DND-41 (cell line): ENCODE measurements around the gene ZNF521.

ENCODE experiments used
- CTCF ChIP-seq: IDR thresholded peaks from 2 replicates; pipeline ENCODE4 v1.5.1; 2012; ENCODE audit warnings: borderline replicate concordance, low read length, moderate library complexity, mild to moderate bottlenecking; ENCODE audit not compliant: poor library complexity, severe bottlenecking; ENCODE audit errors: extremely low read depth
- EZH2 ChIP-seq: IDR thresholded peaks from 3 replicates; pipeline ENCODE4 v1.6.1; 2012; ENCODE audit warnings: borderline replicate concordance, low read depth, mild to moderate bottlenecking, moderate library complexity, low read length, inconsistent platforms; ENCODE audit not compliant: severe bottlenecking

- no peak for TF ChIP-seq EZH2
- no peak for TF ChIP-seq CTCF
These were observed 217.1 kb downstream of the ZNF521 start for GRCh38 chr18:25134861-25135260.
